ENCODE results near the gene THRA.

THRA gene

DNA sequence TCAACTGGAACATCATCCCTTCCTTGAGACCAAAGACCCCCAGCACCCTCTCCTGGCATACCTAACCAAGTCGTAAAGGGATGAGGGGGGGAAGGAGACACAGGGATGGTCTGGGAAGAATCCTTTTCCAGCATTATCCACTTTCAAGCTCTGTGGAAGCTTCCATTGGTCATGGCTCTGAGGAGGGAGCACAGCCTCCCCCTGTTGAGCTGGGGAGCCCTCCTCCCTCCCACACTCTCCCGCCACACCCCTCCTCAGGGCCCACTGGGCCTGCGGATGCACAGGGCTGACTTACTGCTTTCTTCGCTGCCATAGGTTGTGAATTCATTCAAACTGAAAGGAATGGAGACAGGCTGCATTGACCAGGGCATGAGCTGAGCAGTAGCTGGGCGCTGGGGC is 35.2 kb upstream of the THRA start:
- DNase-seq = no peak

DNA sequence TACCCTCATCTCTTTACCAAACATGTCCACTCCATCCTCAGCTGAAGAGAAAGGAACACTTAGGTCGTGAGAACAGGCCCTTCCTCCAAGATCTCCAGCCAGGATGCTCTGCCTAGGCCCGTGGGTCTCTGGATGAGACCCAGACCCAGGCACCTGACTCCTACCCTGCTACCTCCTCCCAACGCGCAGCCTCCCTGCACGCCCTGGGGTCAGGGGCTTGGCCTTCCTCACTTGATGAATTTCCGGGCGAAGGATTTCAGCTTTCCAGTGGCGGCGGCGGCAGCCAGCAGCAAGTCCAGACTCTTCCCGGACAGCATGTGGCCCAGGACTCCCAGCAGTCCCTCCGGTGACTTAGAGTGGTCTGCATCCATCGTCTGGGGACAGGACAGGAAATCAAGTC is 34.2 kb upstream of the THRA start:
- no peak for DNase-seq

DNA sequence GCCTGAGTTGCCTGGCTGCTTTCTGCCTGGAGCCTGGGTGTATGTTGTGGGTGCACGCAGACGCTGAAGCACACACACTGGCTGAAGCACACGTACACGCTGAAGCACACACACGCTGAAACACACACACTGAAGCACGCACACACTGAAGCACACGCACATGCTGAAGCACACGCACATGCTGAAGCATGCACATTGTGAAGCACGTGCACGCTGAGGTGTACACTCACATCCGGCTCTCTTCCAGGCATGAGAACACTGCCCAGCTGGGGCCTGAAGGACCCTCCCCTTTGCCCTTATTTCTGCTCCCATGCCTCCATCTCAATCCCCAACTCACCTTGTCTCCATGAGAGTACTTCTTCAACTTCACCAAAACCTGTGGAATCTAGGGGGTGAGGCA is 31.1 kb upstream of the THRA start:
- DNase-seq = no peak

- no peak for DNase-seq
These were observed 30.1 kb upstream of the THRA start for GRCh38 chr17:40032322-40033320.

DNA sequence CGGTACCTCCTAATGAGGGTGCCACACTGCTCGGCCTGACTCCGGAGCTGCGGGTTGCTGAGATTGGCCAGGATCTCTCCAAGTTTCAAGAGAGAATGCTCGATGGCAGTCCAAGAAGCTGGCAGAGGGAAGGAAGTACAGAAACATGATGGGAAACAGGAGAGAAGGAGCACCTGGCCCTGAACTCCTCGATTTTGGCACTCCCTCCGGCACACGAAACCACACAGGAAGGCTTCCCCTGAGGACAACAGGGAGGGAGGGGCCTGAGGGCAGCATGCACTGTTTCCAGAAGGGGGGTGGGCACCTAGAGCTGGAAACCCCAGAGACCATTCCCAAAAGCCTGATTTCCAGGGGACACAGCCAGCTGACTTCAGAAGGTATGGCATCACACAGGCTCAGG is 29.4 kb upstream of the THRA start:
- DNase-seq = no peak

DNA sequence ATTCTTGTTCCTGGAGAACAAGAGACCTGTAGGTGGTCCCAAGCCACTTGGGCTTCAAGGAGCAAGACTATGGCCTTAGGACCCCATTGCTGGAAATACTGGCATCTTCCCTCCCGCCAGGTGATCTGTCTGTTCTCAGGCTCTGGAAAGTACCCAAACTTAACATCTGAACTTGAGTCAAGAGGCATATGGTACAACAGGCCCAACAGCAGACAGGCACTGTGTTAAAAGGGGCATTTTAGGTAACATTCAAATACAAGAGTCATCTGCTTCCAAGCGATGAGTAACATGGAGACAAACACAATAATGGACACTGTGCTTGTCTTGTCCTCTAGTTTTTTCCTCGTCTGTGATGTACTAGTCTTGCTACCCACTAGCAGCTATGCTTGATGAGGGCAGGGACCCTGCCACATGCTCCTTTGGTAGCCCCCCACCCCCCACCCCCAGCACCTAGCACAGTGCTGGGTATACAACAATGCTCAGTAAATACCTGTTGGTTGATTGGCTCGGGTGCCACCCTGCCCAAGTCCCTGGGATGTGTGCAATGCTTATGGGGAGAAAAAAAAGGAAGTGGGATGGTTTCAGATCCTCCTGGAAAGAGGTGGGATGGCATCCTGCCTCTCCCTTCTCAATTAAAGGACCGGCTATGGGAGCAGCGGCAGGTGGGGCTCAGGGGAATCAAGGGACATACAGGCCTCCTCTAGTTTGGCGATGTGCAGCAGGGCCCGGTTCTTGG is 28.2 kb upstream of the THRA start:
- DNase-seq = no peak

DNA sequence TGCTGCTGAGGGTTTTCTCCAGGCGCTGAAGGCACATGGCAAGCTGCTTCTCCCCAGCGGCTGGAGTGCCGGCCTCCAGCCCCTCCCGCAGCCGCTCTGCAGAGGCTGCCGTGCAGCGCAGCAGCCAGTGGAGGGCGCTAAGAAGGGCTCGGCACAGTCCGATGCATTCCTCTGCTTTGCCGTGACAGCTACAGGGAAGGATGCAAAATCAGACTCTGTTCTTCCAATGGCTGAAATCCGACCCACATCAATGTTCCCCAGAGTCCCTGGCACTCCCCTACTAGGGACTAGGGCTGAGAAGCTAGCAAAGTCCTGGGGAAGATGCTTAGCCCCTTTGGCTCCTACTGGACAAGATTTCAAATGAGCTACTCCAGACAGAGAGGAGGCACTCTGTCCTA is 27.6 kb upstream of the THRA start:
- no peak for DNase-seq

DNA sequence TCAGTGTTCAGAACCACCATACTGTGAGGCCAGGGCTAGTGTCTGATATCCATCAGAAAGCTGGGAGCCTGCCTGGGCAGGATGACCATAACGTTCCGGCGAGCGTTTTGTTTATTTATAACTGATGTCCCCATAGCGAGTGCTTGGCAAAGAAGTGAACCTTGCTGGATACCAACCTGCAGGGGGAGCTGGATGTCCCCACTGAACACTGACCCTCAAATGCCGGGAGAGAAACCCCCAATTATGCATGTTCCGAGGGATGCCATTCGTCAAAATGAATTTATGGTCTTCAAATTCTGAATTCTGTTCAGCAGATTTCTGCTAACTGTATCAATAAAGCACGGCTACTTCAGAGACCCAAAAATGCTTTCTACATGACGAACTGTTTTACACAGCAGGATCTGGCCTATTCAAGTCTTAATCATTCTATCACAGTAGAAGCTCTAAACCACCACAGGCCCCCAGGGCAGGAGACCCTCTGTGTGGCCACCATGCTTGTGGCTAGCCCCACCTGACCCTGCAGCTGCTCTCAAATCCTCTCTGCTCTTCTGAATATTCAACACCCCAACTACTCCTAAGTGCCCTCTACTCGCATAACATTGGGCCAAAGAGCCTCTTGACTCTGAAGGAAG is 23.8 kb upstream of the THRA start:
- DNase-seq = no peak

- DNase-seq = no peak
These were observed 21.6 kb upstream of the THRA start for GRCh38 chr17:40041196-40041595.

- DNase-seq = no peak
These were observed 6.3 kb upstream of the THRA start for GRCh38 chr17:40056379-40057015.

GRCh38 chr17:40058186-40058784 is 4.5 kb upstream of the THRA start:
- no peak for DNase-seq

DNA sequence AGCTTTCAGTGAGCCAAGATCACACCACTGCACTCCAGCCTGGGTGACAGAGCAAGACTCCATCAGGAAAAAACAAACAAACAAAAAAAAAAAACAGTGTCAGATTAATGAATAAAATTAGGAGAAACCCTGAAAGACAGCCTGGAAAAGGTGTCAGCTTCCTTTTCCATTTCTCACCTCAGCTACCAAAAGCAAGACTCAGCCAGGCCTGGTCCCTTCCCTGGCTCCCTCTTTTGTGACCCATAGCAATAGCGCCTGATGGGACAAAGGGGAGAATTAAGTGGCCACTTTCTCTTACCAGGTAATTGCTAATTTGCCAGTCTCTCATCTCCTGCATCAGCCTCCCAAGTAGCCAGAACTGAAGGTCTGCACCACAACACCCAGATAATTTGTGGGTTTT is 3.9 kb upstream of the THRA start:
- no peak for DNase-seq

- no peak for DNase-seq
These were observed 2.9 kb upstream of the THRA start for GRCh38 chr17:40059729-40060475.

- no peak for DNase-seq
These were observed 1.7 kb upstream of the THRA start for GRCh38 chr17:40060887-40061608.

DNA sequence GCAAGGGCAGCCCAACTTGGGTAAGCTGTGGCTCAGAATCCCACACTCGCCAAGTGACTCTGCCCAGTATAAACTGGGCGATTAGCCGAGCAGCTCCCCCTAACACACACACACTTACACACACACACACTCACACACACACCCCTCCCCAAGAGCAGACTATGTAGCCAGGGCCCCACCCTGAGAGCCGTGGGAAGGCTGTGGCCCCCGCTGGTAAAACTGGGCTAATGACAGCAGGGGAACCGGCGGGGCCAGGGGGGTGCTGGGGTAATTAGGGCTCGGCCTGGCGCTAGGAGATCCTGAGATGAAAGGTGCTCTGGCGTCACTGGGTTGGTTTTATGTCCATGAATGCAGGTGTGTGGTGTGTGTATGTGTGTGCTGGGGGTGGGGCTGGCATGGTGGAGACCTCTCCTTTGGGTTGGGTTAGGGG is 1.1 kb upstream of the THRA start:
- DNase-seq = no peak

- DNase-seq = no peak
These were observed 514 bp downstream of the THRA start for GRCh38 chr17:40063187-40063771.

DNA sequence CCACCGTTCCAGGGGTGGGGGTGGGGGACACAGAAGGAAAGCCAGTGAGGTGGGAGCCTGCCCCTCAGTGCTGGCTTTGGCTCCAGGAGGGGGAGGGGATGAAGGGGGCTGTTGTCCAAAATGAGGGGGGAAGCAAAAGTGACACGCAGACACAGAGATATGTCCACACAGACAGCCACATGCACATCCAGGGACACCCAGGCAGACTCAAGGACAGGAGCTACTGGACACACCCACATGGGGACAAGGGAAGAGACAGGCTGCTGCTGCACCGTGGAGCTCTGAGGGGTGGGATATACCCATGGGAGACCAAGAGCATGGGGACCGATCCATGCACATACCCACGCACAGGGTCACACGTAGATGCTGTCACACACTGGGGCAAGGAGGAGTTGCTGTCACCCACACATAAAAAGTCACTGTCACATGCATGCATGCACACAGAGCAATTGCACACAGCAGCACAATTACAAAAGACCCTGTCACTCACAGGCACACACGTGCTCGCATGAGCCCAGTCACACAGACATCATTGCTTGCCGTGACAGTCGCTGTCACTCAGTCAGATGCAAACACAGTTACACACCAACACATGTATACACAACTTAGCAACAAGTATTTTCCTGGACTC is 1.3 kb downstream of the THRA start:
- peak; percentile 10 for DNase-seq

DNA sequence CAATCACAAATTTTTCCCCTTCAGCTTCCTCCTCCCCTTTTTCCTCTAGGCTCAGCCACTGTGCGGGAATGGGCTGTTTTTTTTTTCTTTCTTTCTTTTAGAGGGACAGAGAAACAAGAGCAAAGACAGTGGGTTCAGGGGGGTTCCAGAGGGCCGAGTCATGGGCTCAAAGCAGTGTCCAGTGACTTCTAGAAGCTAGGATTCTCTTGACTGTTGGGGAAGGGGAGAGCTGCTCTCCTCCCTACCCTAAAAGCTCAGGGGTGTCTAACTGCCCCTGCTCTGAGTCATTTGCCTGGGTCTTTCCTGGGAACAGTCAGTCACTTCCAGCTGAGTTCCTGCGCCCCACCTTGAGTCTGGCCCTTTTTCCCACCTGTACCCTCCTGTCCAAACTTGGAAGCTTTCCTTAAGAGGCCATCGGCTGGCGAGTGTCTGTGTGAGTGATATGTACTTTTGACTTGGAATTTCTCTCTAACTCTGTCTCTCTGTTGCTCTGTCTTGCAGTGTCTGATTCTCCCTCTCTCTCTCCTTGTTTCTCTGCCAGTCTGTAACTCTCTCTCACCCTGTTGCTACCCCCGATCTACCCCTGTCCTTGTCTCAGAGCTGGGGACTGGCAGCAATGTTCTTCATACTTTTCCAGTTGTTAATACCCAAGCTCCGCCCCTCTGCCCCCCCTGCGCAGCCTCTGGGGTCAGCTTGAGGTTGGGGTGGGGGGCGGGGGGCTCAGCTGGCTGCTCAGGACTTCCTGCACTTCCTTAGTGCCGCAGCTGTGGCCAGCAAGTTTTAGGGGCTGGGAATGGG is 2.4 kb downstream of the THRA start:
- no peak for DNase-seq

- DNase-seq = no peak
These were observed 3.2 kb downstream of the THRA start for GRCh38 chr17:40065769-40066510.

All from NCI-H748 treated with DMSO at 0.1 percent for 48 hours (cell line).